H1 (cell line): ENCODE measurements around the gene CD81. TPM values are rescaled to one million over a fixed set of nuclear protein-coding genes. Genes with fewer than 3 reads are reported as not detected.
A peak's percentile ranks its signal among the peaks of the same experiment; 100 is the strongest.

Experiments
- CTCF ChIA-PET: fragments of 300-600 bp; sonication (Branson Sonifier 250); formaldehyde crosslinking; loops from one replicate; lab custom pipeline; 2021; ENCODE audit not compliant: partially characterized antibody; lab: Charles Lee
- POLR2A ChIA-PET: fragments of 300-600 bp; sonication (Branson Sonifier 250); formaldehyde crosslinking; loops from one replicate; lab custom pipeline; 2021; ENCODE audit warnings: inconsistent platforms; ENCODE audit not compliant: partially characterized antibody; lab: Charles Lee
- DNase-seq, 2 experiments: peaks; one replicate each; pipeline versions ENCODE4 v3.0.0 to v3.0.0-alpha.2; 2010 to 2022; ENCODE audit warnings: low spot score in 2 of 2, low read depth in 1 of 2, mixed read lengths in 1 of 2
- FAIRE-seq: peaks from 2 replicates; lab custom pipeline; 2011; peaks lifted over from hg19 to GRCh38; lab: Jason Lieb, UNC
- H2AFZ ChIP-seq: 2 replicates; pipeline ENCODE4 v1.8.1; 2012; ENCODE audit warnings: low read length, inconsistent platforms
- H2AK5ac ChIP-seq: 2 replicates; pipeline ENCODE4 v1.6.1; 2013; ENCODE audit warnings: low read depth, low read length
- H2BK120ac ChIP-seq: replicated peaks from 2 replicates; pipeline ENCODE3; 2013; ENCODE audit warnings: low read depth, low read length, inconsistent platforms
- H2BK12ac ChIP-seq: 2 replicates; pipeline ENCODE4 v1.6.1; 2013; ENCODE audit warnings: low read depth, low read length
- H2BK15ac ChIP-seq: 2 replicates; pipeline ENCODE4 v1.6.1; 2013; ENCODE audit warnings: low read length
- H2BK20ac ChIP-seq: 2 replicates; pipeline ENCODE4 v1.6.1; 2013; ENCODE audit warnings: low read length
- H2BK5ac ChIP-seq: 2 replicates; pipeline ENCODE4 v1.6.1; 2013; ENCODE audit warnings: low read depth, low read length
- H3K14ac ChIP-seq: 2 replicates; pipeline ENCODE4 v1.6.1; 2013; ENCODE audit warnings: inconsistent platforms; ENCODE audit not compliant: insufficient read length
- H3K18ac ChIP-seq: 2 replicates; pipeline ENCODE4 v1.6.1; 2013; ENCODE audit warnings: low read length; ENCODE audit errors: extremely low read depth
- H3K23ac ChIP-seq: 2 replicates; pipeline ENCODE4 v1.6.1; 2013; ENCODE audit warnings: inconsistent platforms; ENCODE audit not compliant: insufficient read length
- H3K23me2 ChIP-seq: 2 replicates; pipeline ENCODE4 v1.6.1; 2013; ENCODE audit warnings: low read depth, low read length
- H3K27ac ChIP-seq: 2 replicates; pipeline ENCODE4 v1.6.1; 2011; ENCODE audit warnings: low read depth, low read length, inconsistent platforms
- H3K27me3 ChIP-seq, 4 experiments: replicated peaks in 1 of 4; 1 replicate in 1 of 4; 2 replicates in 3 of 4; pipeline versions ENCODE4 v1.6.1 to v1.8.1; 2011 to 2013; ENCODE audit warnings: low read length in 3 of 4, mild to moderate bottlenecking in 3 of 4, inconsistent platforms in 2 of 4, mixed read lengths in 2 of 4, moderate library complexity in 1 of 4; ENCODE audit not compliant: control insufficient read depth in 3 of 4, insufficient read depth in 3 of 4; ENCODE audit errors: extremely low read depth in 1 of 4
- H3K36me3 ChIP-seq, 4 experiments: 2 replicates each; pipeline versions ENCODE4 v1.6.1 to v1.8.1; 2011 to 2013; ENCODE audit warnings: mild to moderate bottlenecking in 4 of 4, low read length in 3 of 4, moderate library complexity in 2 of 4, control low read depth in 1 of 4, inconsistent platforms in 1 of 4; ENCODE audit not compliant: insufficient read depth in 4 of 4, control insufficient read depth in 2 of 4
- H3K4ac ChIP-seq: replicated peaks from 2 replicates; pipeline ENCODE3; 2013; ENCODE audit warnings: low read length, low read depth, mixed read lengths, inconsistent platforms; ENCODE audit not compliant: insufficient read length
- H3K4me1 ChIP-seq, 4 experiments: replicated peaks in 1 of 4; 1 replicate in 1 of 4; 2 replicates in 3 of 4; pipeline versions ENCODE4 v1.6.1 to v1.8.1; 2011 to 2013; ENCODE audit warnings: low read length in 3 of 4, inconsistent platforms in 2 of 4, mixed read lengths in 1 of 4; ENCODE audit not compliant: insufficient read depth in 4 of 4, control insufficient read depth in 3 of 4
- H3K4me2 ChIP-seq, 2 experiments: 2 replicates each; pipeline versions ENCODE4 v1.6.1 to v1.8.1; 2011 to 2013; ENCODE audit warnings: low read depth in 2 of 2, low read length in 2 of 2, control low read depth in 1 of 2, inconsistent platforms in 1 of 2, mild to moderate bottlenecking in 1 of 2; ENCODE audit not compliant: insufficient read depth in 1 of 2
- H3K4me3 ChIP-seq, 4 experiments: fragments of 200-600, 300-600 bp in 1 of 4; sonication (generic), shearing (Covaris generic), sonication (Bioruptor Twin) in 1 of 4; 2 replicates each; pipeline versions ENCODE4 v1.5.1 to v1.8.1; 2011 to 2016; ENCODE audit warnings: low read length in 4 of 4, low read depth in 3 of 4, control low read depth in 2 of 4, inconsistent platforms in 2 of 4, mild to moderate bottlenecking in 2 of 4, mixed read lengths in 1 of 4, moderate library complexity in 1 of 4; ENCODE audit not compliant: insufficient read depth in 2 of 4; ENCODE audit errors: extremely low read depth in 1 of 4
- H3K56ac ChIP-seq: replicated peaks from 2 replicates; pipeline ENCODE3; 2013; ENCODE audit warnings: low read depth, mild to moderate bottlenecking, mixed read lengths, low read length, inconsistent platforms; ENCODE audit not compliant: insufficient read length
- H3K79me1 ChIP-seq: 2 replicates; pipeline ENCODE4 v1.6.1; 2013; ENCODE audit warnings: low read depth, low read length, control low read depth
- H3K79me2 ChIP-seq, 2 experiments: 2 replicates each; pipeline versions ENCODE4 v1.6.1 to v1.8.1; 2012 to 2013; ENCODE audit warnings: low read length in 2 of 2, mild to moderate bottlenecking in 2 of 2, inconsistent platforms in 1 of 2; ENCODE audit not compliant: insufficient read depth in 2 of 2, control insufficient read depth in 1 of 2
- H3K9ac ChIP-seq, 4 experiments: replicated peaks in 1 of 4; 1 replicate in 1 of 4; 2 replicates in 3 of 4; pipeline versions ENCODE4 v1.6.1 to v1.8.1; 2011 to 2013; ENCODE audit warnings: low read depth in 3 of 4, low read length in 3 of 4, control low read depth in 2 of 4, mild to moderate bottlenecking in 2 of 4, moderate library complexity in 2 of 4, inconsistent platforms in 1 of 4; ENCODE audit errors: extremely low read depth in 1 of 4
- H3K9me3 ChIP-seq, 2 experiments: 2 replicates each; pipeline versions ENCODE4 v1.6.1 to v1.8.1; 2012 to 2013; ENCODE audit warnings: mild to moderate bottlenecking in 2 of 2, moderate library complexity in 2 of 2, control low read depth in 1 of 2, inconsistent platforms in 1 of 2, low read depth in 1 of 2, low read length in 1 of 2, mixed read lengths in 1 of 2; ENCODE audit not compliant: insufficient read depth in 2 of 2
- H4K20me1 ChIP-seq, 2 experiments: replicated peaks in 1 of 2; 2 replicates each; pipeline versions ENCODE3 to v1.8.1; 2011 to 2013; ENCODE audit warnings: inconsistent platforms in 2 of 2, low read length in 2 of 2, mild to moderate bottlenecking in 1 of 2; ENCODE audit not compliant: insufficient read depth in 2 of 2, control insufficient read depth in 1 of 2
- H4K5ac ChIP-seq: 2 replicates; pipeline ENCODE4 v1.6.1; 2013; ENCODE audit warnings: low read length, low read depth, mixed read lengths, inconsistent platforms; ENCODE audit not compliant: insufficient read length
- H4K8ac ChIP-seq: 2 replicates; pipeline ENCODE4 v1.8.0; 2013; ENCODE audit warnings: mild to moderate bottlenecking, moderate library complexity, low read length, inconsistent platforms; ENCODE audit not compliant: insufficient read depth; ENCODE audit errors: extremely low read depth
- H4K91ac ChIP-seq: replicated peaks from 2 replicates; pipeline ENCODE3; 2013; ENCODE audit warnings: low read length, mixed read lengths, inconsistent platforms; ENCODE audit not compliant: insufficient read length
- CEBPB ChIP-seq: IDR thresholded peaks from 2 replicates; pipeline ENCODE4 v1.6.1; 2012; ENCODE audit warnings: low read depth, low read length
- GABPA ChIP-seq: IDR thresholded peaks from 2 replicates; pipeline ENCODE4 v1.6.1; 2011; ENCODE audit warnings: mild to moderate bottlenecking, low read length, moderate library complexity, borderline replicate concordance; ENCODE audit not compliant: insufficient read depth
- GTF2F1 ChIP-seq: IDR thresholded peaks from 2 replicates; pipeline ENCODE4 v1.6.1; 2012; ENCODE audit warnings: low read depth, low read length, improper control_type of control experiment, borderline replicate concordance
- POLR2A ChIP-seq, 2 experiments: IDR thresholded peaks; 1 replicate in 1 of 2; 2 replicates in 1 of 2; pipeline ENCODE4 v1.6.1; 2011; ENCODE audit warnings: low read depth in 2 of 2, low read length in 2 of 2, mild to moderate bottlenecking in 2 of 2; ENCODE audit errors: control extremely low read depth in 1 of 2
- POLR2AphosphoS5 ChIP-seq: IDR thresholded peaks from 2 replicates; pipeline ENCODE4 v1.6.1; 2011; ENCODE audit warnings: low read depth, low read length
- SP4 ChIP-seq: IDR thresholded peaks from 2 replicates; pipeline ENCODE4 v1.6.1; 2012; ENCODE audit warnings: low read length, inconsistent platforms
- TAF1 ChIP-seq: IDR thresholded peaks from 2 replicates; pipeline ENCODE4 v1.6.1; 2011; ENCODE audit warnings: mild to moderate bottlenecking, low read depth, low read length
- TAF7 ChIP-seq: optimal IDR thresholded peaks from 2 replicates; pipeline ENCODE3; 2011; ENCODE audit warnings: low read depth, mild to moderate bottlenecking, inconsistent platforms, low read length, moderate library complexity, borderline replicate concordance
- TBP ChIP-seq: IDR thresholded peaks from 2 replicates; pipeline ENCODE4 v1.6.1; 2011; ENCODE audit warnings: low read depth, low read length, improper control_type of control experiment
- WGBS, 2 experiments: shearing (Covaris generic) in 1 of 2; methylation state at CpG; one replicate each; pipeline versions ENCODE4 v1.1.6 to v1.1.7; 2013 to 2015; ENCODE audit warnings: low lambda C conversion rate in 2 of 2, mixed read lengths in 2 of 2, inconsistent platforms in 1 of 2, low coverage in 1 of 2, missing lambda C conversion rate in 1 of 2; ENCODE audit not compliant: insufficient replicate concordance in 2 of 2, insufficient coverage in 1 of 2, insufficient read length in 1 of 2; ENCODE audit errors: extremely low coverage in 1 of 2, missing lambda C conversion rate in 1 of 2; 5-methylcytosine and 5-hydroxymethylcytosine counted together
- long read RNA-seq, 2 experiments: library from RNA in 1 of 2; library from capped mRNA in 1 of 2; stranded (forward); transcript quantifications; one replicate each; pipeline ENCODE4 v2.0.0, GENCODE V29; 2021; ENCODE audit warnings: inconsistent platforms in 1 of 2
- polyA minus RNA-seq, 3 experiments: library from RNA; depleted of rRNA, polyadenylated mRNA; stranded (reverse); fragments of >200 nt; gene quantifications; 1 replicate in 2 of 3; 2 replicates in 1 of 3; pipeline ENCODE4 v1.2.3, GENCODE V29; 2011
- polyA plus RNA-seq, 7 experiments: library from polyadenylated mRNA; depleted of rRNA in 3 of 7; stranded (reverse) in 5 of 7; unstranded in 2 of 7; fragments of >200 nt in 5 of 7; fragments of 200-250 nt in 2 of 7; gene quantifications; 1 replicate in 5 of 7; 2 replicates in 1 of 7; 4 replicates in 1 of 7; pipeline versions ENCODE4 v1.2.1 to v1.2.3, GENCODE V29; 2011 to 2013; ENCODE audit warnings: missing spikeins in 2 of 7, mixed read lengths in 2 of 7
- total RNA-seq: library from RNA; stranded (reverse); fragmentation: NEBNext Ultra II Directional; extraction: Animal tissue kit (Norgen Biotek cat#: 25700); gene quantifications from 2 replicates; pipeline ENCODE4 v1.2.1, GENCODE V29; 2021

CD81 gene
- total RNA-seq, result 238 and 240 TPM in 2 replicates
- 309 and 386 TPM in 2 replicates for polyA plus RNA-seq (2011; rRNA removed)
- polyA plus RNA-seq (2011; cell fraction: cytosol; rRNA removed), result 189 TPM
- polyA plus RNA-seq (2011; cell fraction: nucleus; rRNA removed), result 205 TPM
- 237 to 356 TPM (median 324 TPM) in 4 replicates for polyA plus RNA-seq (2012, experiment 1 of 2)
- polyA plus RNA-seq (2012, experiment 2 of 2), result 408 TPM
- polyA plus RNA-seq (2013, experiment 1 of 2), result 299 TPM
- polyA plus RNA-seq (2013, experiment 2 of 2), result 331 TPM
- 242 and 320 TPM in 2 replicates for polyA minus RNA-seq (2011; rRNA and poly(A)+ RNA removed)
- polyA minus RNA-seq (2011; cell fraction: cytosol; rRNA and poly(A)+ RNA removed), result 169 TPM
- polyA minus RNA-seq (2011; cell fraction: nucleus; rRNA and poly(A)+ RNA removed), result 74.6 TPM
- long read RNA-seq, experiment 1, transcript CD81-204 (5 exons, 940 nt), result minor isoform, 16 of 329 reads
- long read RNA-seq, experiment 1, transcript CD81-207 (6 exons, 890 nt), result minor isoform, 14 of 329 reads
- long read RNA-seq, experiment 1, transcript CD81-201 (8 exons, 1,520 nt), result major isoform, 213 of 329 reads
- long read RNA-seq, experiment 1, partial matches to known transcripts, result 65 of 329 reads
- long read RNA-seq, experiment 1, other reads (novel, unspliced or antisense), result 17 of 329 reads
- long read RNA-seq, experiment 2, partial matches to known transcripts, result 4 of 4 reads
- long read RNA-seq, experiment 2, other reads (novel, unspliced or antisense), result 0 of 4 reads

DNA sequence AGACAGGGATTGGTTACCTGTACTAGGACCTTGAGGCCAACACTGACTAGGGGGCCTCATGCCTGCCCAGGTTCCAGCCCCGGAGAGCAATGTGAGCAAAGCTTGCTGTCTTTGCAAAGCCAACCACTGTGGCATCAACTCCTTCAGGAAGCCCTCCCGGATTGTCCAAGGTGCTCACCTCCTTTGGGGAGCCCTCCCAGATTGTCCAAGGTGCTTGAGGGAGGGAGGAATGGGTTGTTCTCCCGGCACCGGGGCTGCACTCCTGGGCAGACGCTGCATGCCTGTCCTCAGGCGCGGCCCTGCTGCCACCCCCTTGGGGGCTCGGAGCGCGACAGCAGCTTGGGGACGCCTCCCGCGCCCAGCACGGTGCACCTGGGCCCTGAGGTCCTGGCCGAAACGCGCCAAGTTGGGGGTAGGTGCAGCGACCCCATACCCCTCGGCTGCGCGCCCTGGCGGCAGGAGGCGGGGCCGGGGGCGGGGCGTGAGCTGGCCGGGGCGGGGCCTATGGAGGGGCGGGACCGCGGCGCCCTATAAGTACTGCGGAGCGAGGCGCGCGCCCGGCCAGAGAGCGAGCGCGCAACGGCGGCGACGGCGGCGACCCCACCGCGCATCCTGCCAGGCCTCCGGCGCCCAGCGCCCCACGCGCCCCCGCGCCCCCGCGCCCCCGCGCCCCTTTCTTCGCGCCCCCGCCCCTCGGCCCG lies at the start of gene CD81:
CD81 (plus strand) TSS at position 560 of the 701 bp plus-strand sequence. CDS start 240 bp downstream, outside the sequence.
- Histone ChIP-seq H3K9ac (peak within 1 kb of the TSS; percentile 65 to 92 (median 82)), H3K4ac (peak within 1 kb of the TSS; percentile 38), H2BK15ac (no peak within 1 kb of the TSS), H3K18ac (peak within 1 kb of the TSS; percentile 93), H2BK20ac (no peak within 1 kb of the TSS), H3K56ac (no peak within 1 kb of the TSS), H2BK12ac (no peak within 1 kb of the TSS), H2BK120ac (no peak within 1 kb of the TSS), H3K14ac (no peak within 1 kb of the TSS), H4K8ac (peak within 1 kb of the TSS; percentile 75), H3K23ac (no peak within 1 kb of the TSS), H4K91ac (no peak within 1 kb of the TSS), H3K27me3 (peaks cover 0 to 2% (median 0%) of the 10 kb centered on the region in 4 experiments; a peak in 1 of 7 replicates), H3K9me3 (no peaks in the 10 kb centered on the region), H2BK5ac (peak within 1 kb of the TSS; percentile 24; the same call in 1 of the 2 replicates), H3K4me1 (peaks cover 0 to 10% (median 5%) of the 10 kb centered on the region in 4 experiments; a peak in 6 of 7 replicates), H4K5ac (no peak within 1 kb of the TSS), H3K4me3 (peak within 1 kb of the TSS; percentile 69 to 99 (median 78)), H3K36me3 (no peaks in the 10 kb centered on the region), H2AFZ (peak within 1 kb of the TSS; percentile 89; the same call in 1 of the 2 replicates), H3K4me2 (peak within 1 kb of the TSS; percentile 73 to 98), H3K79me1 (peaks cover 12% of the 10 kb centered on the region), H2AK5ac (no peak within 1 kb of the TSS), H3K23me2 (peaks cover 11% of the 10 kb centered on the region; the same call in 1 of the 2 replicates), H4K20me1 (peaks cover 15 to 36% of the 10 kb centered on the region in 2 experiments), H3K79me2 (peaks cover 18 to 38% of the 10 kb centered on the region in 2 experiments; a peak in 3 of 4 replicates), H3K27ac (peak within 1 kb of the TSS; percentile 59; the same call in 1 of the 2 replicates)
- whole genome bisulfite sequencing, 2 experiments, result 25% methylated on average over 10 of the region's 65 CpGs; no CpG with 5 or more reads in 1 of the 2 experiments
- DNase-seq, result peak in 1 of 2 experiments; percentile 82
- POLR2A ChIA-PET, result interaction anchor here (0.6 to 3.2 kb wide), 18 partner anchors 10 to 508 kb away, joined by 3 to 42 read pairs (median 5); partner anchors contain the start of genes CDKN1C and TSSC4
- peak; percentile 92 for TF ChIP-seq TAF1
- no peak for TF ChIP-seq SP4
- TF ChIP-seq POLR2AphosphoS5, result peak; percentile 93
- no peak for TF ChIP-seq CEBPB
- TF ChIP-seq GABPA, result no peak
- peak in 1 of 2 experiments; percentile 85; a peak in 2 of 3 replicates for TF ChIP-seq POLR2A (IDR thresholded peaks at IDR 0.05; ENCODE audit: control extremely low read depth in 1 of 2, low read depth in 2 of 2, low read length in 2 of 2)
- TF ChIP-seq TBP, result peak; percentile 90
- peak; percentile 67 for TF ChIP-seq TAF7
- TF ChIP-seq GTF2F1, result peak; percentile 62; the same call in 1 of the 2 replicates
- no peak for FAIRE-seq
- CTCF ChIA-PET, result interaction anchor here (1.0 to 2.2 kb wide), 9 partner anchors 9 to 78 kb away, joined by 3 to 5 read pairs (median 4); partner anchors contain the start of gene TSSC4
